ENCODE measurements around the gene EXOC3L2. TPM values are rescaled to one million over a fixed set of nuclear protein-coding genes. Genes with fewer than 3 reads are reported as not detected.
"Not testable (repeated sequence)": the region's sequence is repeated elsewhere in the genome, so short reads cannot be mapped to it uniquely, and the experiment has no call there.

Gene EXOC3L2
- total RNA-seq, 1 experiment from 2014 or later: not detected

DNA sequence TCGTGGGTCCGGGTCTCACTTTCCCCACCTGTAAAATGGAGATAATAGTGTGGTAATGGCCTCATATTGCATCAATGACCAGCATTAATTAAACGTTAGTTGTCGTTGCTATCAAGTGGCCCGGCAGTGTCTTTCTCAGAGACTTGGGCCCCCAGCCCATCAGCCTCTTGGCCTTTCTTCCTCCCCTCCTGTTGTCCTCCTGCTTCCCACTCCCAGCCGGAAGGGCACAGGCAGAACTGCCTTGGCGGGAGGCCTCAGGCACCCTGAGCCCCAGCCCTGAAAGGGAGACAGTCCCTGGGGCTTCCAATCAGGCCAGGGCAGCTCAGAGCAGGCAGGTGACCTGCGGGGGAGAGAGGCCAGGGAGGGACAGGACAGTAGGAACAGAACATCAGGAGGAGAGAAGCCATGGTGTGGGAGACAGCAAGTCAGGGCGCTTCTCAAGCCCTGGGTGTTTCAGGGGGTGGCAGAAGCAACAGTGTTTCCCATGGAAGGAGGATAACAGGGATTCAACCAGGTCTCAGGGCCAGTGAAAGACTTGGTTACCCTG lies 10.5 kb upstream of the EXOC3L2 start:
- no peak for DNase-seq (ENCODE audit: low read depth)

DNA sequence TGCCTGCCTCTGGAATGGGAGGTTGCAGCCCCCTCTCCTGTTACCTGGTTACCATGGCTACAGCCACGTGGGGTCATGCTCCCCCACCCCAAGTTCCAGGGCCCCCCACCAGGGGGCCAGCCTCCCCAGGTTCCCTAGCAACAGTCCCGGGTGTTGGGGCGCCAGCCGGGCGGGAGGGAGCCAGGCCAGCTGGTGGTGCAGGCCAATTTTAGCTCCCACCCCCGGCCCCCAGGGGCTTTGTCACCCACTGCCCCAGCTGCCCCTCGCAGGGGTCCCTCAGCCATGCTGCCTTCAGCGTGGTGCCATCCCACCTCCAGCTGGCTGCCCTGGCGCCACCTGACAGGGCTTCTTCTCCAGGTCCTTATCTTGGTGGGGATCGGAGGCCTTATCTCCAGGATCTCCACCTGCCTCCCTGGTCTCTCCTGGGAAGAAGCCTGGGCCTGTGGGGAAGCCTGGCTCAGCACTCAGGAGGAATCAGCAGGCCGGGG lies 8.9 kb upstream of the EXOC3L2 start:
- DNase-seq (ENCODE audit: low read depth): no peak

DNA sequence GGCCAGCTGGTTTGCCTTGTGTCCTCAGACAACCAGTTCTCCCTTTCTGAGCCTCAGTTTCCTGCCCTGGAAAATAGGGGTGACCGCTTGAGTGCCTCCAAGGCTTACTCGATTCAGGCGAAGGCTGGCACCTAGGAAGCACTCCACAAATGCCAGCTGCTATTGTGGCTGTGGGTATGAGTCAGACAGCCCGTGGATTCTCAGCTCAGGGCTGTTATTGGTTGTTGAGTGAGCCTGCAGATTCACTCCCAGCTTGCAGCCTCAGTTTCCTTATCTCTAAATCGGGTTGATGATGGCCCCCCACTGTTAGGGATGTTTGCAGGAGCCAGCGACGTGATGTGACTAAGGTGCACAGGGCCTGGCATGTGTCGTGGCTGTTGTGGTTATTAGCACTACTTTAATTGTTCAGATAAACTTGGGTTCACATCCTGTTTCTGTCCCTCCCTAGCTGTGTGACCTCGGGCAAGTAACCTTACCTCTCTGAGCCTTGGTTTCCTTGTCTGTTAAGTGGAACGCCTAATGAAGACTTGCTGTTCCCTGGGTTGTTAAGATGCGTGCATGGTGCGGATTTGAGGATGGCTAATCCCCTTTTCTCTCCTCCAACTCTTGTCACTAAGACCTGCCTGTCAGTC lies 8.3 kb upstream of the EXOC3L2 start:
- peak; percentile 53 for DNase-seq (ENCODE audit: low read depth)

DNA sequence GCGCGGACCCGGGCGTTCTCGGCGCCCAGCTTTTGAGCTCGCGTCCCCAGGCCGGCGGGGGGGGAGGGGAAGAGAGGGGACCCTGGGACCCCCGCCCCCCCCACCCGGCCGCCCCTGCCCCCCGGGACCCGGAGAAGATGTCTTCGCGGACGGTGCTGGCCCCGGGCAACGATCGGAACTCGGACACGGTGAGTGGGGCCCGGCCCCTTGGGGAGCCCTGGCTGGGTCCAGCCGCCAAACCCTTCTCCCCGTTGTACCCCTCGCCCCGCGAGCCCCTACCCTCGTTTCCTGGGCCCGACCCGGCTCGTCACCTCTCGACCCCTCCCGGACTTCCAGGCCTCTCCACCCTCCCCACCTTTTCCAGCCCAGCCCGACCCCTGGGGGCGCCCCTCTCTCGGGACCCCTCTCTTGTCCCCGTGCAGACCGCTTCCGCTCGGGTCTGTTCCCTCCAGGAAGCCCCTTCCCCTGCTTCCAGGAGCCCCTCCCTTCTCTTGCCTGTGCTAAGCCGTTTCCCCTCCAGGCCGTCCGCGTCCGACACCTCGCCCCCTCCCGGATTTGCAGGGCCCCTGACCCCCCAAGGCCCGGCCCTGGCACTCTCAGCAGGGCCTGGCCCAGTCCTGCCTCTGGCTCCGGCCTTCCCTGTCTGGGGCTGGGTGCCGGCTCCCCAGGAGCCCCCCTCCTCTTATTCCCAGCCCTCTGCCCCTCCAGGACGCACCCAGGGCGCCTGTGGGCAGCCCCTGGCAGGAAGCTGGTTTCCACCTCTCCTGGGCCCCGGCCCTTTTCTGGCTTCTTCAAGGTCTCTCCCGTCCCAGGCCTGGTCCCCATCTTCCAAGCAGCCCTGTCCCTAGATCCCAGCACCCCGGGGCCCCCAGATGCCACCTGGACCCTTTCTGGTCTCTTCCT lies 6.5 kb upstream of the EXOC3L2 start:
- DNase-seq (ENCODE audit: low read depth): no peak

DNA sequence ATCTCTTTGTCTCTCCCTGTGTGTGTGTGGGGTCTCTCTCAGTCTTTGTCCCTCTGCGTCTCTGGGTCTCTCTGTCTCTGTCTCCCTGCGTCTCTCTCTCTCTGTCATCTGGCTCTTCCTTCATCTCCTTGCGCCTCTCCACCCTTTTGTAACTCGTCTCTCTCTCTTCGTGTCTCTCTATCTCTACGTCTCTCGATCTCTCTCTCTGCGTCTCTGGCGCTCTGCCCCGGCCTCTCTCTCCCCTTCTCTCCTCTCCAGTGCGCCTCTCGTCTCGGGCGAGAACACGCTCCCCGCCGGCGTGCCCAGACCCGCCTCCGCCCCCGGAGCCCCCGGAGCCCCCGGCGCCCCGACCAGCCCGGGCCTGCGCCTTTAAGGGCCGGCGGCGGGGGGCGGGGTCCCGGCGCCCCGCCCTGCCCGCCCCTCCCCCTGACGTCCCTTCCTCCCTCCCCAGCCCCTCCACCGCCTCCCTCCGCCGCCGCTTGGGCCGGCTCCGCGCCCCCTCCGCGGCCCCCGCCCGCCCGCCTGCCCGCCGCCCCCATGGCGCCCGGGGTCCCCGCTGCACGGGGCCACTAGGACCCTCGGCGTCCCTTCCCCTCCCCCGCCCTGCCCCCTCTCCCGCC lies 5.7 kb upstream of the EXOC3L2 start, which contains the start of gene MARK4:
TSS of gene MARK4 (plus strand) at position 440 of the 620 bp plus-strand sequence. CDS start 318 bp downstream, outside the sequence.
- peak; percentile 60 for DNase-seq (ENCODE audit: low read depth)

DNA sequence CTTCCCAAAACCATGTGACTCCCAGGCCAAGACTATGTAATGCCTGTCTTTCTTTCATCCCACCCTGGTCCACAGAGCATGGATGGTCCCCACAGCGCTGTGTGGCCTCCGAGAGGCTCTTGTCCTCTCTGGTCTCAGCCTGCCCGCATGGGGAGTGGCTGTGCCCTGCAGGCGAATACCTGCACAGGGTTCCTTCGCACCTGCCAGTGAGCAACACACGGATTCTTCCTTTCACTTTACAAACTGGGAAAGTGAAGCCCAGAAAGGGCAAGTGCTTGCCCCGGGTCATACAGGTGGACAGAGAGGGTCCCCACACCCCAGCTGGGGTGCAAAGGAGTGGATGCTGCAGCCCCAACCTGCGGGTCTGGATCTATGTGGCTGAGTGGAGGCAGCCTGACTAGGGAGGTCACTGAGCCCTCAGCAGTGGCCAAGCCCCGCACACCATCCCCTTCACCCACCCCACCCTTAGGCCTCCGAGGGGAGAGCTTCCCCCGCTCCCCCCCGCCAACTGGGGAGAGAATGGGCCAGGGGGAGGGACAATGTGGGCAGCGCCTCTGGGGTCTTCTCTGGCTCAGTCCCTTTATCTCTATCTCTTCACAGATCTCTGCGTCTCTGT lies 5.1 kb upstream of the EXOC3L2 start:
- DNase-seq (ENCODE audit: low read depth): no peak

DNA sequence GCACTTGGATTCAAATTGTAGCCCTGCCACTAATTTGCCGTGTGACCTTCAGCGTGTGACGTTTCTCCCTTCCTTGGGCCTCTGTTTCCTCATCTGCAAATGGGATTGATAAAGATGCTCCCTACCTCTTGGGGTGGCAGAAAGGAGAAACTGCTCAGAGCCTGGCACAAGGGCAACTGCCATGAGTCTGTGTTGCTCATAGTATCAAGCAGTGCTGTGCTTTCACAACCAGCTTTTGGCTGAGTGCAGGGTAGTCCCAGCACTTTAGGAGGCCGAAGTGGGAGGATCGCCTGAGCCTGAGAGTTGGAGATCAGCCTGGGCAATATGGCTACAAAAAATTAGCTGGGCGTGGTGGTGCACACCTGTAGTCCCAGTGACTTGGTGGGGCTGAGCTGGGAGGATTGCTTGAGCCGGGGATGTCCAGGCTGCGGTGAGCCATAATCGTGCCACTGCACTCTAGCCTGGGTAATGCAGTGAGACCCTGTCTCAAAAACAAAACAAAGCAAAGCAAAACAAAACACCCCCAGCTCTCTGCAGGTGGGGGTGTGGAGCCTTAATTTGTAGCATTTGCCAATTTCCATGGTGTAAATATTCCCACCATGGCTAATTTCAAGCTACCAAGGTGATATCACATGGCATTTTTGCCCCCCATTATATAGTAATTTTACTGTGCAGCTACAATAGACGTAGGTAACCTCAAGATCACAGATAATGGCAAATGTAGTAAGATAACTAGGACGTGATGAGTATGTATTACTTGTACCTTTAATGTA lies 4.2 kb upstream of the EXOC3L2 start:
- DNase-seq (ENCODE audit: low read depth): no peak

DNA sequence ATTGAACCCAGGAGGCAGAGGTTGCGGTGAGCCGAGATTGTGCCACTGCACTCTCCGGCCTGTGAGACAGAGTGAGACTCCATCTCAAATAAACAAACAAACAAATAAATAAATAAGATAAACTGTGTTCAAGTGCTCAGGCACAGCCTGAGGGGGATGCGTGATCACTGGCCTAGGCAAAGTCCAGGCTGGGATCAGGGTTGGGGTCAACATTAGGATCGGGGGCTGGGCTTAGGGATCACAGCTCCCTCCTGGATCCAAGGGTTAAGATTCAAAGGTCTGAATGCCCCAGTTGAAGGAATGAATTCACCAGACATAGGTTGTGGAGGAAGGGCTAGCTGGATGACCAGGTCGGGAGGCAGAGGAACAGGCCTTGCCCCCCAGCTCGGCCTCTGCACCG lies 1.9 kb upstream of the EXOC3L2 start:
- no peak for DNase-seq (ENCODE audit: low read depth)

DNA sequence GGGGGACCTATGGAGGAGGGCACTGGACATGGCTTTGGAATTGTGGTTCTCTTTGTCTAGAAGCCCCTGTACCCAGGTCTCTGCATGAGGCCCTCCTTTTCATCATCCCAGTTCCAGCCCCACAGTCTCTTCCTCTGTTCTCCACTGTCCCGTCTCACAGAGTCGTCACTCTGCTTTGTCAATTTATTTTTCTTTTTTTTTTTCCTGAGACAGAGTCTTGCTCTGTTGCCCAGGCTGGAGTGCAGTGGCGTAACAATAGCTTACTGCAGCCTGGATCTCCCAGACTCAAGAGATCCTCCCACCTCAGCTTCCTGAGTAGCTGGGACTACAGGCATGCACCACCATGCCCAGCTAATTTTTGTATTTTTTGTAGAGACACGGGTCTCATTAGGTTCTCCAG lies 619 bp upstream of the EXOC3L2 start:
- no peak for DNase-seq (ENCODE audit: low read depth)

DNA sequence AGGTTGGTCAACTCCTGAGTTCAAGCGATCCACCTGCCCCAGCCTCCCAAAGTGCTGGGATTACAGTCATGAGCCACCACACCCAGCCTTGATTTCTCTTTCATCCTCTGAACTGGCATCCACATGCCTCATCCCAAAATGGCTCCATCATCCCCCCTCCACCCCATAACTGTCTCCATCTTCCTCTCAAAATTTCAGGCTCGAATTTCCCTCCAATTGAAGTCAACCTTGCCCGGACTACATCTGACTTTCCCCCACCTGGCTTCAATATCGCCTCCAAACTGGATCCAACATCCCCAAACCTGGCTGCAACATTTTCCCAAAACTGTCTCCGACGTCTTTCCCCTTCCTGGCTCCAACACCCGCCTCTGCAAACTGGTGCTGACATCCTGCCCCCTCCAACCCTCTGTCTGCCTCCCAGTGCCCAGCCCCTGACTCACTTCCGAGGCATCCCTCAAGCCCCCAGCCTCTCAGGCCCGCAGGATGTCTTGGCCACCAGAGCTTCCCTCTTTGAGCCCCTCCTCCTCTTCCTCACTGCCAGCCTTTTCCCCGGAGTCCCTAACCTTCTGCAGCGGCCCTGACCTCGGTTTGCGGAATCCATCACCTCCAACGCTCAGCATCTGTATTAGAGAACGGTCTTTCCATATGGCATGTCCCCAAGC lies 943 bp downstream of the EXOC3L2 start:
- no peak for DNase-seq (ENCODE audit: low read depth)

DNA sequence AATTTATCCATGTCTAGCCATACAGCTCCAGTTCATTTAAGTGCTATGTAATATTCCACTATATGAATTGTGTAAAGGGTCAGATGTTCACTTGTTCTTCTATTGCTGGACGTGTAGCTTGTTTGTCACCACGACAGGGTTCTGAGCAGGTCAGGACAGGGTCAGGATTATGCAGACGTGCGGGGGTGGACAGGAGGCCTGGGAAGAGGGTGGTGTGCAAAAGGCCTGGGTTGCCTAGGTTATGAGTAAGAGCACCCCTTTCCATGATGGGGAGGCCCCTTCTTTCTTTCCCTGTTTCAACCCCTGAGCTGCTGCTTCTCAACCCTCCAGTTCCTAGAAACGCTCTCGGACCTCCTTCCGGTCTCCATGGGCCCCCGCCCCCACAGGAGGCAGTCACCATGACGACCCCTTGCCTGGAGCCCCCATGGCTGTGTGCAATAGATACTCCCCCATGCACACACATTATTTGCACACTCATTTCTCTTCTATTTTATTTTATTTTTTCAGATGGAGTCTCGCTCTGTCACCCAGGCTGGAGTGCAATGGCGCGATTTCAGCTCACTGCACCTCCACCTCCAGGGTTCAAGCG lies 2.0 kb downstream of the EXOC3L2 start:
- DNase-seq (ENCODE audit: low read depth): no peak

DNA sequence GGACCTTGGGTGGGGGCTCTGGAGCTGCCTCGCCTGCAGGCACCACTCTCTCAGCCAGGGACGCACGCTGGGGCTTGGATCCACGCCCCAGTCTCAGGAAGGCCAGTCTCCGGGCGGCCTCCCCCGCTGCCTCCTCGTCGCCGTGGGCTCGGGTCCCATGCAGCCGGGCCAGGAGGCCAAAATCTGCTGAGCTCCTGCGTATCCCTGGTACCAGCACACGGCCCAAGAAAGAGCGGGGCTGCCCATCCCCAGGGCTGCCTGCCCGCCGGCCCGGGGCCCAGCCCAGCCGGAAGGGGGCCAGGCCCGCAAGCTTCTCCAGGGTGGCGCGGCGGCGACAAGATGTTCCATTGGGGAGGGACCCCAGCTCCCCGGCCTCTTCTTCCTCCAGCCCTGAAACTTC lies 6.7 kb downstream of the EXOC3L2 start:
- no peak for DNase-seq (ENCODE audit: low read depth)

DNA sequence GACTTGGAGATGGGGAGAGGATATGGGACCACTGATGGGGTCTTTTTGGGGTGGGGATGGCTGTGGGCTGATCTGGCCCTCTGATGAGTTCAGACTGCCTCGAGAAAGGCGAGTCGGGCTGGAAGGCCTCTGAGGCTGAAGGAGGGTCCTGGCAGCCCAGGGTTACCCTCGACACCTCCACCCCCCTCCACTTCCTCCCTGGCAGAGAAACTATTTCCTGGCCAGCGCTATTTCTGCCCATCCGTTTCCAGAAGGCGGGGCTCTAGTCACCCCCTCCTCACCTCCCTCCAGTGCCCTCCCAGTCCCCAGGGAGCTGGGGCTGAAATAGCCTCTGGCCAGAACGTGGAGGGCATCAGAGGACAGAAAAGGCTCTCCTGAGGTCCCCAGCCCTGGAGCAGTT lies 9.7 kb downstream of the EXOC3L2 start:
- no peak for DNase-seq (ENCODE audit: low read depth)

DNA sequence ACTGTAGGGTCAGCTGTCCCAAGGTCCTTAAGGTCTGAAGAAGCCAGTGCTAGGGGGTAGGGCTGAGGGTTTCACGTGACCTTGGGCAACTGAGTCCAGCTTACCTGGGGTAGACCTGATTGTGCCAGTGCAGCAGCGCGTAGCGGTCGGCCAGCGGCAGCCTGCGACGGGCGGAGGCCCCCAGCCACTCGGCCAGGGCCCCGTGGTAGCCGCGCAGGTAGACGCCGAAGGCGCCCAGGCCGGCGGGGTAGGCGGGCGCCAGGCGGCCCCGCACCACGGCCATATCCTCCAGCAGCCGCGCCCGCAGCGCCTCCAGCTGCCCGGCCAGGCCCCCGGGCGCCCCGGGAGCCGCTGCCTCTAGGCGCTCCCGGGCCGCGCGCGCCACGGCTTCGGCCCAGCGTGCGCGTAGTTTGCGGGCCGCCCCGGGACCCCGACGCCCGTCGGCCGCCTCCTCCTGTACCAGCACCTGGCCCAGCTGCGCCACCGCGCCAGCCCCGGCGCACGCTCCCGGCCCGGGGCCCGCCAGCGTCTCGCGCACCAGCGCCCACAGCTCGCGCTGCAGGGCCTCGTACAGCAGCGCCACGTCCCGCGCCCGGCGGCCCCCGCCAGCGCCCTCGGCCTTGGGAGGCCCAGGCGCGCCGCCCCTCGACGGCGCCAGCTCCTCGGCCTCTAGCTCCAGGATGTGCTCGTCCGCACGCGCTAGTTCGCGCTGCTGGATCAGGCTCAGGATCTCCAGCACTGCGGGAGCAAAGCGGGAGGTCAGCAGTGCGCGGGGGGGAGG lies 10.9 kb downstream of the EXOC3L2 start:
- DNase-seq (ENCODE audit: low read depth): no peak

DNA sequence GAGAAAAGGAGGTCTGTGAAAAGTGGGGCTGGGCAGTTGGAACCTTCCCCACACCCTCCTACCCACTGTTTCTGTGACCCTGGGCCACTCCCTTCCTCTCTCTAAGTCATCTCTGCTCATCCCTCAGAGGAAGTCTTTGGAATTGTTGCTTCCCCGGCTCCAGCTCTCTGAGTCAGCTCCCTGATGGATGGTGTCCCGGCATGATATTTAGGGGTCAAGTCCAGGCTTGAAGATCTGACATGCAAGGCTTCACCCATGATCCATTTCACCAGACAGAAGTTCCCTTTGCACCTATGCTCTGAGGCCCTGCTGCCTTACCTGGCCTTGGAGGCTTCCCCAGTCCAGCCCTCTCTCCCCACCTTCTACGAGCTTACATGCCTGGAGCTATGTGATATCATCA lies 13.3 kb downstream of the EXOC3L2 start:
- DNase-seq (ENCODE audit: low read depth): no peak

DNA sequence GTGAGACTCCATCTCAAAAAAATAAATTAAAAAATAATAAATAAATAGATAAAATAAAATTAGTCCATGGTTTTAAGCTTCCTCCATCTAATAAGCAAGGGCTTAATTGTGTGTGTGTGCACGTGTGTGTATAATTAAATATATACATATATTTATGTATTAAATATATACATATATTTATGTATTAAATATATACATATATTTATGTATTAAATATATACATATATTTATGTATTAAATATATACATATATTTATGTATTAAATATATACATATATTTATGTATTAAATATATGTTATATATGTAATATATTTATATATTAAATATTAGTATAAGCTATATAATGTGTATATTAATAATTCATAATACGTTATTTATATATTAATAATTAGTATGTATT lies 16.2 kb downstream of the EXOC3L2 start:
- DNase-seq (ENCODE audit: low read depth): not testable (repeated sequence)

DNA sequence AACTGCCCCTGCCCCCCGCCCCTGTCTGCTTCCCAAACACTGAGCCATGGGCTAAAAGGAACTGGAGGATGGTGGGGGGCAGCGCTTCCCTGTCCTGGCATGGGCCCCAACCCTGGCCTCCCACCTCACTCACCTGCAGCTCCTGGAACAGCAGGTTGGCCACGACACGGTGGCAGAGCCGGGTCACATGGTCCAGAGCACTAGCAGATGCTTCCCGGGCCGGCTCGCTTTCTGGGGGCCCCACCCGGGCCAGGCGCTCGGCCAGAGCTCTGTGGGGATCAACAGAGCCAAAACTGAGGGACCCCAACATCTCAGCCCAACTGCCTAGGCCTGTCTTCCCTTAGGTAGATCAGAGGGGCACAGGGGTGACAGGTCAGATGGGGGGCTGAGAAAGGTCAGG lies 20.6 kb downstream of the EXOC3L2 start:
- no peak for DNase-seq (ENCODE audit: low read depth)

DNA sequence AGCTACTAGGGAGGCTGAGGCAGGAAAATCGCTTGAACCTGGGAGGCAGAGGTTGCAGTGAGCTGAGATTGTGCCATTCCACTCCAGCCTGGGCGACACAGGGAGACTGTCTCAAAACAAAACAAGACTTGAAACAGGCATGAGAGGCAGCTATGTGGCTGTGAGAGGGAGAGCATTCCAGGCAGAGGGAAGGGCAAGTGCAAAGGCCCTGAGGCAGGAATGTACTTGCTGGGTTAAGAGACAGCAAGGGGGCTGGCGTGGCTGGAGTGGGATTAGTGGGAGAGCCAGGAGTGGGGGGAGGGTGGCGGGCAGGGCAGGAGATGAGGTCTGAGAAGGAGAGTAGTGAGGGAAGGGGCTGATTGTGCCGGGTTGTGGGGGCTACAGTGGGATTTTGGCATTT lies 21.3 kb downstream of the EXOC3L2 start:
- no peak for DNase-seq (ENCODE audit: low read depth)

DNA sequence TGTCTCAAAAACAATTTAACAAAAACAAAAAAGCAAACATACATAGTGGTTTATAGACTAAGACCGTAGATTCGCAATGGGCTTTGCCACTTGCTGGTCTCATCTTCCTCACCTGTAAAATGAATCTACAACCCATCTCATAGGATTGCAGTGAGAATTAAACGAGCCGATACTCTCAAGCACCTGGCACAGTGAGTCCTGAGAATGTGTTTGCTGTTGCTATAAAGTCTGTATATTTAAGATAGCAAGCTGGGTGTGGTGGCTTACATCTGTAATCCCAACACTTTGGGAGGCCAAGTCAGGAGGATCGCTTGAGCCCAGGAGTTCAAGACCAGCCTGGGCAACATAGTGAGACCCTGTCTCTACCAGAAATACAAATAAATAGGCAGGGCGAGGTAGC lies 22.5 kb downstream of the EXOC3L2 start:
- no peak for DNase-seq (ENCODE audit: low read depth)
